ENCODE results near the gene JAG2. TPM values are rescaled to one million over a fixed set of nuclear protein-coding genes. Genes with fewer than 3 reads are reported as not detected.

JAG2 gene
- total RNA-seq, 1 donor from 2014 or later: 7.5 TPM

DNA sequence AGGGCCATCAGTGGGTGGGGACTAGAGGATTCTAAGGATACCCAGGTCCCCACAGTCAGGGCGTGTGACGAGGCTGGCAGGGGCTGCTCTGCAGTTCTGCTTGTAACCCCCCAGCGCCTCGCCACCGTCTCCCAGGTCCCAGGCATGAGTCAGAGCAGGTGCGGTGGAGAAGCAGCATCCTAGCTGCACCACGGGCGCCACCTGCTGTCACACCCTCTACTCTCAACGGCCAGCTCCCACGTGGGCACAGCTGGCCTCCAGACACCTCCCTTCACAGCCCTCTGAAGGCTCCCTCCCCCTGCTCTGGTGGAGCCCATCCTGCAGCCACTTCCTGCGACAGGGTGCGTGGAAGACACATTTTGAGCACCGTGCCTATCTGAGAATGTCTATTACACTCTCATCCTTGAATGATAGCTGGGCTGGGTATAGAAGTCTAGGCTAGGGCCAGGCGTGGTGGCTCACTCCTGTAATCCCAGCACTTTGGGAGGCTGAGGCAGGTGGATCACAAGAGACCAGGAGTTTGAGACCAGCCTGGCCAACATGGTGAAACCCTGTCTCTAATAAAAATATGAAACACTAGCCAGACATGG, 19.5 kb upstream of the JAG2 start:
- TF ChIP-seq, protein P1, sequence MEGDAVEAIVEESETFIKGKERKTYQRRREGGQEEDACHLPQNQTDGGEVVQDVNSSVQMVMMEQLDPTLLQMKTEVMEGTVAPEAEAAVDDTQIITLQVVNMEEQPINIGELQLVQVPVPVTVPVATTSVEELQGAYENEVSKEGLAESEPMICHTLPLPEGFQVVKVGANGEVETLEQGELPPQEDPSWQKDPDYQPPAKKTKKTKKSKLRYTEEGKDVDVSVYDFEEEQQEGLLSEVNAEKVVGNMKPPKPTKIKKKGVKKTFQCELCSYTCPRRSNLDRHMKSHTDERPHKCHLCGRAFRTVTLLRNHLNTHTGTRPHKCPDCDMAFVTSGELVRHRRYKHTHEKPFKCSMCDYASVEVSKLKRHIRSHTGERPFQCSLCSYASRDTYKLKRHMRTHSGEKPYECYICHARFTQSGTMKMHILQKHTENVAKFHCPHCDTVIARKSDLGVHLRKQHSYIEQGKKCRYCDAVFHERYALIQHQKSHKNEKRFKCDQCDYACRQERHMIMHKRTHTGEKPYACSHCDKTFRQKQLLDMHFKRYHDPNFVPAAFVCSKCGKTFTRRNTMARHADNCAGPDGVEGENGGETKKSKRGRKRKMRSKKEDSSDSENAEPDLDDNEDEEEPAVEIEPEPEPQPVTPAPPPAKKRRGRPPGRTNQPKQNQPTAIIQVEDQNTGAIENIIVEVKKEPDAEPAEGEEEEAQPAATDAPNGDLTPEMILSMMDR (IDR thresholded peaks at IDR 0.05): no peak
- H3K27ac Mint-ChIP-seq (ENCODE audit: unreplicated experiment): no peak overlapping the region
- H3K36me3 Mint-ChIP-seq (ENCODE audit: unreplicated experiment): no peaks in the 10 kb centered on the region
- H3K27me3 Mint-ChIP-seq (ENCODE audit: unreplicated experiment): peaks cover 4% of the 10 kb centered on the region
- H3K4me3 Mint-ChIP-seq (ENCODE audit: unreplicated experiment): no peak overlapping the region
- H3K4me1 Mint-ChIP-seq (ENCODE audit: unreplicated experiment): no peaks in the 10 kb centered on the region
- DNase-seq (ENCODE audit: extremely low spot score, unreplicated experiment): no peak
- no peaks in the 10 kb centered on the region for H3K9me3 Mint-ChIP-seq (ENCODE audit: unreplicated experiment)

DNA sequence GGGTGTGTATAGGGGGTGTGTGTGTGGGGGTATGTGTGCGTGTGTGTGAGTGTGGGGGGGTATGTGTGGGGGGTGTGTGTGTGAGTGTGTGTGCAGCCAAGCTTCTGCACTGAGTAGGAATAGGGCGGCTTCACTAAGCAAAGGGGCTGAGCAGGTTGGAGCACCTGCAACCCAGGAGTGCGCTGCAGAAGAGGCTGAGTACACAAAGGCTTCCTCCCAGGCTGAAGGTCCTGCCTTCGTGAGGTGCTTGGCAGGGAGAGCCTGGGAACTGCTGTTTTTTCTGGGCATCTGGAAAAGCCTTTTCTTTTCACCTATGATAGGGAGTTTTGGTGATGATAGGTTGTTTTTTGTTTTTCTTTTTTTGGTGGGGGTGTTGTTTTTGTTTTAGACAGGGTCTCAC, 18.5 kb upstream of the JAG2 start:
- Mint-ChIP-seq H3K36me3 (ENCODE audit: unreplicated experiment) (no peaks in the 10 kb centered on the region), H3K4me3 (ENCODE audit: unreplicated experiment) (no peak overlapping the region), H3K4me1 (ENCODE audit: unreplicated experiment) (peaks cover 3% of the 10 kb centered on the region), H3K27ac (ENCODE audit: unreplicated experiment) (no peak overlapping the region), H3K9me3 (ENCODE audit: unreplicated experiment) (no peaks in the 10 kb centered on the region), H3K27me3 (ENCODE audit: unreplicated experiment) (peaks cover 6% of the 10 kb centered on the region)
- no peak for DNase-seq (ENCODE audit: extremely low spot score, unreplicated experiment)
- TF ChIP-seq, protein P1 (IDR thresholded peaks at IDR 0.05): no peak

DNA sequence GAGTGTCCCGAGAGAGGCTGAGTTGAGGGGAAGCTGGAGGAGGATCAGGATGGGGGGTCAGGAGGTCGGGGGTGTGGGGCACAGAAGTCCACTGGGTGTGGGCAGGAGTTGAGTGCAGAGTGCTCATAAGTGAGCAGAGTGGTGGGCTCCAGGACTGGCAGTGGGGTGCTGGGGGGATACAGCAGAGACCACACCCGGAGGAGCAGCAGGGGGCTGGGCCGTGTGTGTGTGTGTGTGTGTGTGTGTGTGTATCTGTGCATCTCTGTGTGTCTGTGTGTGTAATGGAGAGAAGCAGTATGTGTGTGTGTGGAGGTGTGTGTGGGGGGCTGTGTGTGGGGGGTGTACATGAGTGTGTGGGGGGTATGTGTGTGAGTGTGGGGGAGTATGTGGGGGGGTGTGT, 17.4 kb upstream of the JAG2 start:
- DNase-seq (ENCODE audit: extremely low spot score, unreplicated experiment): no peak
- H3K4me1 Mint-ChIP-seq (ENCODE audit: unreplicated experiment): peaks cover 3% of the 10 kb centered on the region
- H3K9me3 Mint-ChIP-seq (ENCODE audit: unreplicated experiment): no peaks in the 10 kb centered on the region
- TF ChIP-seq, protein P1 (IDR thresholded peaks at IDR 0.05): no peak
- no peak overlapping the region for H3K27ac Mint-ChIP-seq (ENCODE audit: unreplicated experiment)
- H3K36me3 Mint-ChIP-seq (ENCODE audit: unreplicated experiment): no peaks in the 10 kb centered on the region
- H3K4me3 Mint-ChIP-seq (ENCODE audit: unreplicated experiment): no peak overlapping the region
- peaks cover 7% of the 10 kb centered on the region for H3K27me3 Mint-ChIP-seq (ENCODE audit: unreplicated experiment)

DNA sequence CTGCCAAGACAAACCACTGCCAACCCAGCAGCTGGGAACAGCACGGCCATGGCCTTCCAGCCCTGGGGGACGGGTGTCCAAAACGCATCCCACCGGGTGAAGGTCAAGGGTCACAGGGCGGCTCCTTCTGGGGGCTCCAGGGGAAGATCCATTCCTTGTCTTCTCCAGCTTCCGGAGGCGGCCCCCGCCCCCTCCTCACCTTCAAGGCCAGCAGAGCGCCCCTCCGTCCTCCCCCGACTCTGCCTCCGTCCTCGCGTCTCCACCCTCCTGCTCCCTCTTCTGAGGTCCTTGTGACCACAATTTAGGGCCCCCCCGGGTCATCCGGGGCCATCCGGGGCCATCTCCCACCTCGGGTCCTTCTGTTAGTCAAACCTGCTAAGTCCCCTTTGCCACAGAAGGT, 16.4 kb upstream of the JAG2 start:
- peaks cover 7% of the 10 kb centered on the region for H3K27me3 Mint-ChIP-seq (ENCODE audit: unreplicated experiment)
- no peak overlapping the region for H3K4me3 Mint-ChIP-seq (ENCODE audit: unreplicated experiment)
- H3K9me3 Mint-ChIP-seq (ENCODE audit: unreplicated experiment): no peaks in the 10 kb centered on the region
- H3K4me1 Mint-ChIP-seq (ENCODE audit: unreplicated experiment): peaks cover 7% of the 10 kb centered on the region
- TF ChIP-seq, protein P1 (IDR thresholded peaks at IDR 0.05): no peak
- H3K27ac Mint-ChIP-seq (ENCODE audit: unreplicated experiment): no peak overlapping the region
- no peaks in the 10 kb centered on the region for H3K36me3 Mint-ChIP-seq (ENCODE audit: unreplicated experiment)
- DNase-seq (ENCODE audit: extremely low spot score, unreplicated experiment): no peak

DNA sequence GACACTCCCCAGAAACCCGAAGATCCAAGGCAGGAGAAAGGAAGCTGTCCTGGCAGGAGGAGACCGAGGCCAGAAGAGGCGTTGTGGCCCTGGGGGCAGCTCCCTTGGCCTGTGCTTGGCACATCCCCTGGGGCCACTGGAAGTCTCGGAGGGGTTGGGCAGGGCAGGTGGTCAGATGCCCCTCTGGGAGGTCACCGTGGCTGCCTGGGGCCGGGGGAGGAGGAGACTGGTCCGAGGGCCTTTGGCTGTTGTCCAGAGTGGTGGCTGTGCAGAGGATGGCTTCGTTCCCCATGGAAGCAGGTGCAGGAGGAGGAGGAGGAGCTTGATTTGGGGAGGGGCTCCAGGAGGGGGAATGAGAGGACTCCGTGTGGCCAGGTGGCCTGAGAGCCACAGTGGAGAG, 15.9 kb upstream of the JAG2 start:
- H3K4me1 Mint-ChIP-seq (ENCODE audit: unreplicated experiment): peaks cover 7% of the 10 kb centered on the region
- H3K4me3 Mint-ChIP-seq (ENCODE audit: unreplicated experiment): no peak overlapping the region
- H3K27ac Mint-ChIP-seq (ENCODE audit: unreplicated experiment): no peak overlapping the region
- TF ChIP-seq, protein P1 (IDR thresholded peaks at IDR 0.05): no peak
- no peaks in the 10 kb centered on the region for H3K9me3 Mint-ChIP-seq (ENCODE audit: unreplicated experiment)
- H3K36me3 Mint-ChIP-seq (ENCODE audit: unreplicated experiment): no peaks in the 10 kb centered on the region
- DNase-seq (ENCODE audit: extremely low spot score, unreplicated experiment): no peak
- H3K27me3 Mint-ChIP-seq (ENCODE audit: unreplicated experiment): peaks cover 3% of the 10 kb centered on the region

All from osteocyte (in vitro differentiated cells).